HepG2 (cell line): ENCODE results near the gene RPSA. TPM values are rescaled to one million over a fixed set of nuclear protein-coding genes. Genes with fewer than 3 reads are reported as not detected.
A peak's percentile ranks its signal among the peaks of the same experiment; 100 is the strongest.

Source experiments
- AHR ChIP-seq: IDR thresholded peaks from 2 replicates; pipeline ENCODE4 v1.6.1; 2018; ENCODE audit warnings: missing genetic modification reagents, missing compliant biosample characterization
- PPARG ChIP-seq: conservative IDR thresholded peaks from 2 replicates; pipeline ENCODE4 v1.6.1; 2016; ENCODE audit warnings: missing biosample characterization, missing genetic modification reagents
- RXRA ChIP-seq: sonication (generic); formaldehyde crosslinking; IDR thresholded peaks from 2 replicates; pipeline ENCODE4 v1.5.1; 2020; ENCODE audit warnings: missing genetic modification reagents
- U2AF2 ChIP-seq: fragments of 200-400 bp; formaldehyde crosslinking; IDR thresholded peaks from 2 replicates; pipeline ENCODE4 v1.6.1; 2017; ENCODE audit warnings: low read depth, mild to moderate bottlenecking, low read length
- ZNF331 ChIP-seq: sonication (generic); formaldehyde crosslinking; IDR thresholded peaks from 2 replicates; pipeline ENCODE4 v1.4.0; 2020; ENCODE audit warnings: missing genetic modification reagents
- ZNF577 ChIP-seq: sonication (generic); formaldehyde crosslinking; IDR thresholded peaks from 2 replicates; pipeline ENCODE4 v1.4.0; 2020; ENCODE audit warnings: mild to moderate bottlenecking, low read depth, missing genetic modification reagents, borderline replicate concordance
- polyA plus RNA-seq, 8 experiments: library from polyadenylated mRNA; depleted of rRNA in 3 of 8; stranded (reverse) in 7 of 8; unstranded in 1 of 8; fragments of >200 nt; fragmentation: Illumina TruSeq in 4 of 8; extraction: Trizol in 4 of 8; gene quantifications; 2 replicates each; pipeline versions ENCODE4 v1.2.1 to v1.2.3, GENCODE V29; 2011 to 2016; ENCODE audit warnings: low read depth in 4 of 8, missing spikeins in 1 of 8, mixed read lengths in 1 of 8; ENCODE audit not compliant: insufficient read depth in 1 of 8
- total RNA-seq, 5 experiments: library from RNA; depleted of rRNA; stranded (reverse); fragments of >200 nt; fragmentation: Illumina TruSeq; extraction: Trizol; gene quantifications; 2 replicates each; pipeline ENCODE4 v1.2.3, GENCODE V29; 2016; ENCODE audit warnings: low read depth in 1 of 5
- TF ChIP-seq, protein P1 (sequence below): sonication (generic); formaldehyde crosslinking; IDR thresholded peaks from 2 replicates; pipeline ENCODE4 v1.8.1; 2022; ENCODE audit warnings: low read depth, mild to moderate bottlenecking, missing genetic modification reagents
- TF ChIP-seq, protein P2 (sequence below): sonication (generic); formaldehyde crosslinking; IDR thresholded peaks from 2 replicates; pipeline ENCODE4 v1.5.0; 2020; ENCODE audit warnings: missing genetic modification reagents
- TF ChIP-seq, protein P3 (sequence below): sonication (generic); formaldehyde crosslinking; IDR thresholded peaks from 2 replicates; pipeline ENCODE4 v1.8.0; 2022; ENCODE audit warnings: missing genetic modification reagents, mild to moderate bottlenecking, borderline replicate concordance
- TF ChIP-seq, protein P4 (sequence below): sonication (generic); formaldehyde crosslinking; IDR thresholded peaks from 2 replicates; pipeline ENCODE4 v1.4.0; 2020; ENCODE audit warnings: missing genetic modification reagents, mild to moderate bottlenecking, borderline replicate concordance
- TF ChIP-seq, protein P5 (sequence below): sonication (generic); formaldehyde crosslinking; IDR thresholded peaks from 2 replicates; pipeline ENCODE4; 2020; ENCODE audit warnings: missing genetic modification reagents, mild to moderate bottlenecking, borderline replicate concordance
- TF ChIP-seq, protein P6 (sequence below): sonication (generic); formaldehyde crosslinking; conservative IDR thresholded peaks from 2 replicates; pipeline ENCODE4 v1.8.0; 2022; ENCODE audit warnings: missing genetic modification reagents

The RPSA gene
- total and polyA plus RNA-seq, 2 of the 13 experiments (the other 11 are each of a cell fraction or from before 2014, with no cell fraction given) = 1,683 to 3,226 TPM

DNA sequence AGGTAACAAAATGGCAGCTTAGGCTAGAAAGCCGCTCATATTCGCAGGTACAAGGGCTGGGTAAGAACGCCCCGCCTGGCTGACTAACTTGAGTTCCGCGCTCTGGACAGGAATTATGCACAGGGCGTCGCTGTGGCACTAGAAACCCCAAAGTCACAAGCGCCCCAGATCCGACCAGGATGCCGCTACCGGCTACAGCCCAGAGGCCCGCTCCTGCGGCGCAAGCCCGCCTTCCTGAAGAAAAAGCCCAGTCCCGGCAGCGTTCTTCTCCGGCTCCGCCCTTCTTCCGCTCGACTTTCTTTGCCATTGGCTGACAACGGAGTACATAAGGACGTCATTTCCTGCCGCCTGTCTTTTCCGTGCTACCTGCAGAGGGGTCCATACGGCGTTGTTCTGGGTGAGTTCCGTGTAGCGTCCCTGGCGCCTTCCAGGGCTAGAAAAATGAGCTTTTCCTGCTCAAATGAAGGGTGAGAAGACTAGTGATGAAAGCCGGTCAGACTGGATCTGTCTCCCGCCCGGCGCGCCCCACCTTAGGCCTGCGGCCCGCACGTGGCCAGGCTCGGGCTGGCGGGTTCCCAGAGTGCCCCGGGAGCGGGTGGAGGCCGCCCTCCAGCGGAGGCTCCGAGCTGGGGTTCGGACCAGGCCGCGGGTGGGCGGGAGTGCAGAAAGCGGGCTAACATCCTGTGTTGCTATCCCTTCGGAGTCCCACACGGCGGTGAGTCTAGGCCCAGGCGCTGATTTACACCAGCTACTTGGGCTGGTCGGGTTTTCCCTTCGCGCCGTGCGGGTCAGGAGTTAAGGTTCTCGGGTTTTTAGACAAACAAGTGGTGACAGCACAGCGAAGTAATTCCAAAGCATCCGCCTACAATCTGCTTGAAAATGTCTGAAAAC, at the start of gene RPSA (continued):
- TF ChIP-seq, protein P1, sequence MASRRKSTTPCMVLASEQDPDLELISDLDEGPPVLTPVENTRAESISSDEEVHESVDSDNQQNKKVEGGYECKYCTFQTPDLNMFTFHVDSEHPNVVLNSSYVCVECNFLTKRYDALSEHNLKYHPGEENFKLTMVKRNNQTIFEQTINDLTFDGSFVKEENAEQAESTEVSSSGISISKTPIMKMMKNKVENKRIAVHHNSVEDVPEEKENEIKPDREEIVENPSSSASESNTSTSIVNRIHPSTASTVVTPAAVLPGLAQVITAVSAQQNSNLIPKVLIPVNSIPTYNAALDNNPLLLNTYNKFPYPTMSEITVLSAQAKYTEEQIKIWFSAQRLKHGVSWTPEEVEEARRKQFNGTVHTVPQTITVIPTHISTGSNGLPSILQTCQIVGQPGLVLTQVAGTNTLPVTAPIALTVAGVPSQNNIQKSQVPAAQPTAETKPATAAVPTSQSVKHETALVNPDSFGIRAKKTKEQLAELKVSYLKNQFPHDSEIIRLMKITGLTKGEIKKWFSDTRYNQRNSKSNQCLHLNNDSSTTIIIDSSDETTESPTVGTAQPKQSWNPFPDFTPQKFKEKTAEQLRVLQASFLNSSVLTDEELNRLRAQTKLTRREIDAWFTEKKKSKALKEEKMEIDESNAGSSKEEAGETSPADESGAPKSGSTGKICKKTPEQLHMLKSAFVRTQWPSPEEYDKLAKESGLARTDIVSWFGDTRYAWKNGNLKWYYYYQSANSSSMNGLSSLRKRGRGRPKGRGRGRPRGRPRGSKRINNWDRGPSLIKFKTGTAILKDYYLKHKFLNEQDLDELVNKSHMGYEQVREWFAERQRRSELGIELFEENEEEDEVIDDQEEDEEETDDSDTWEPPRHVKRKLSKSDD (CRISPR knock-in tag) = 0 out of 2 replicates have a peak, but pooled peaks have one; percentile 30
- TF ChIP-seq ZNF331 (peak; percentile 54), PPARG (peak; percentile 53; the same call in 1 of the 2 replicates), U2AF2 (no peak), ZNF577 (peak; percentile 73; the same call in 1 of the 2 replicates), RXRA (CRISPR knock-in tag) (peak; percentile 70; the same call in 1 of the 2 replicates), AHR (peak; percentile 75)
- TF ChIP-seq, protein P2, sequence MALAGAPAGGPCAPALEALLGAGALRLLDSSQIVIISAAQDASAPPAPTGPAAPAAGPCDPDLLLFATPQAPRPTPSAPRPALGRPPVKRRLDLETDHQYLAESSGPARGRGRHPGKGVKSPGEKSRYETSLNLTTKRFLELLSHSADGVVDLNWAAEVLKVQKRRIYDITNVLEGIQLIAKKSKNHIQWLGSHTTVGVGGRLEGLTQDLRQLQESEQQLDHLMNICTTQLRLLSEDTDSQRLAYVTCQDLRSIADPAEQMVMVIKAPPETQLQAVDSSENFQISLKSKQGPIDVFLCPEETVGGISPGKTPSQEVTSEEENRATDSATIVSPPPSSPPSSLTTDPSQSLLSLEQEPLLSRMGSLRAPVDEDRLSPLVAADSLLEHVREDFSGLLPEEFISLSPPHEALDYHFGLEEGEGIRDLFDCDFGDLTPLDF (CRISPR knock-in tag) = peak; percentile 41; the same call in 1 of the 2 replicates
- TF ChIP-seq, protein P3, sequence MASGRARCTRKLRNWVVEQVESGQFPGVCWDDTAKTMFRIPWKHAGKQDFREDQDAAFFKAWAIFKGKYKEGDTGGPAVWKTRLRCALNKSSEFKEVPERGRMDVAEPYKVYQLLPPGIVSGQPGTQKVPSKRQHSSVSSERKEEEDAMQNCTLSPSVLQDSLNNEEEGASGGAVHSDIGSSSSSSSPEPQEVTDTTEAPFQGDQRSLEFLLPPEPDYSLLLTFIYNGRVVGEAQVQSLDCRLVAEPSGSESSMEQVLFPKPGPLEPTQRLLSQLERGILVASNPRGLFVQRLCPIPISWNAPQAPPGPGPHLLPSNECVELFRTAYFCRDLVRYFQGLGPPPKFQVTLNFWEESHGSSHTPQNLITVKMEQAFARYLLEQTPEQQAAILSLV (CRISPR knock-in tag) = 0 out of 2 replicates have a peak, but pooled peaks have one; percentile 66
- TF ChIP-seq, protein P4, sequence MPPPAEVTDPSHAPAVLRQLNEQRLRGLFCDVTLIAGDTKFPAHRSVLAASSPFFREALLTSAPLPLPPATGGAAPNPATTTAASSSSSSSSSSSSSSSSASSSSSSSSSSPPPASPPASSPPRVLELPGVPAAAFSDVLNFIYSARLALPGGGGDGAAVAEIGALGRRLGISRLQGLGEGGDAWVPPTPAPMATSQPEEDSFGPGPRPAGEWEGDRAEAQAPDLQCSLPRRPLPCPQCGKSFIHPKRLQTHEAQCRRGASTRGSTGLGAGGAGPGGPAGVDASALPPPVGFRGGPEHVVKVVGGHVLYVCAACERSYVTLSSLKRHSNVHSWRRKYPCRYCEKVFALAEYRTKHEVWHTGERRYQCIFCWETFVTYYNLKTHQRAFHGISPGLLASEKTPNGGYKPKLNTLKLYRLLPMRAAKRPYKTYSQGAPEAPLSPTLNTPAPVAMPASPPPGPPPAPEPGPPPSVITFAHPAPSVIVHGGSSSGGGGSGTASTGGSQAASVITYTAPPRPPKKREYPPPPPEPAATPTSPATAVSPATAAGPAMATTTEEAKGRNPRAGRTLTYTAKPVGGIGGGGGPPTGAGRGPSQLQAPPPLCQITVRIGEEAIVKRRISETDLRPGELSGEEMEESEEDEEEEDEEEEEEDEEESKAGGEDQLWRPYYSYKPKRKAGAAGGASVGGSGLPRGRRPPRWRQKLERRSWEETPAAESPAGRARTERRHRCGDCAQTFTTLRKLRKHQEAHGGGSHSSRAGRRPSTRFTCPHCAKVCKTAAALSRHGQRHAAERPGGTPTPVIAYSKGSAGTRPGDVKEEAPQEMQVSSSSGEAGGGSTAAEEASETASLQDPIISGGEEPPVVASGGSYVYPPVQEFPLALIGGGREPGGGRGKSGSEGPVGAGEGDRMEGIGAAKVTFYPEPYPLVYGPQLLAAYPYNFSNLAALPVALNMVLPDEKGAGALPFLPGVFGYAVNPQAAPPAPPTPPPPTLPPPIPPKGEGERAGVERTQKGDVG (CRISPR knock-in tag) = no peak
- TF ChIP-seq, protein P5, sequence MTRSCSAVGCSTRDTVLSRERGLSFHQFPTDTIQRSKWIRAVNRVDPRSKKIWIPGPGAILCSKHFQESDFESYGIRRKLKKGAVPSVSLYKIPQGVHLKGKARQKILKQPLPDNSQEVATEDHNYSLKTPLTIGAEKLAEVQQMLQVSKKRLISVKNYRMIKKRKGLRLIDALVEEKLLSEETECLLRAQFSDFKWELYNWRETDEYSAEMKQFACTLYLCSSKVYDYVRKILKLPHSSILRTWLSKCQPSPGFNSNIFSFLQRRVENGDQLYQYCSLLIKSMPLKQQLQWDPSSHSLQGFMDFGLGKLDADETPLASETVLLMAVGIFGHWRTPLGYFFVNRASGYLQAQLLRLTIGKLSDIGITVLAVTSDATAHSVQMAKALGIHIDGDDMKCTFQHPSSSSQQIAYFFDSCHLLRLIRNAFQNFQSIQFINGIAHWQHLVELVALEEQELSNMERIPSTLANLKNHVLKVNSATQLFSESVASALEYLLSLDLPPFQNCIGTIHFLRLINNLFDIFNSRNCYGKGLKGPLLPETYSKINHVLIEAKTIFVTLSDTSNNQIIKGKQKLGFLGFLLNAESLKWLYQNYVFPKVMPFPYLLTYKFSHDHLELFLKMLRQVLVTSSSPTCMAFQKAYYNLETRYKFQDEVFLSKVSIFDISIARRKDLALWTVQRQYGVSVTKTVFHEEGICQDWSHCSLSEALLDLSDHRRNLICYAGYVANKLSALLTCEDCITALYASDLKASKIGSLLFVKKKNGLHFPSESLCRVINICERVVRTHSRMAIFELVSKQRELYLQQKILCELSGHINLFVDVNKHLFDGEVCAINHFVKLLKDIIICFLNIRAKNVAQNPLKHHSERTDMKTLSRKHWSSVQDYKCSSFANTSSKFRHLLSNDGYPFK (CRISPR knock-in tag) = peak; percentile 88
- TF ChIP-seq, protein P6, sequence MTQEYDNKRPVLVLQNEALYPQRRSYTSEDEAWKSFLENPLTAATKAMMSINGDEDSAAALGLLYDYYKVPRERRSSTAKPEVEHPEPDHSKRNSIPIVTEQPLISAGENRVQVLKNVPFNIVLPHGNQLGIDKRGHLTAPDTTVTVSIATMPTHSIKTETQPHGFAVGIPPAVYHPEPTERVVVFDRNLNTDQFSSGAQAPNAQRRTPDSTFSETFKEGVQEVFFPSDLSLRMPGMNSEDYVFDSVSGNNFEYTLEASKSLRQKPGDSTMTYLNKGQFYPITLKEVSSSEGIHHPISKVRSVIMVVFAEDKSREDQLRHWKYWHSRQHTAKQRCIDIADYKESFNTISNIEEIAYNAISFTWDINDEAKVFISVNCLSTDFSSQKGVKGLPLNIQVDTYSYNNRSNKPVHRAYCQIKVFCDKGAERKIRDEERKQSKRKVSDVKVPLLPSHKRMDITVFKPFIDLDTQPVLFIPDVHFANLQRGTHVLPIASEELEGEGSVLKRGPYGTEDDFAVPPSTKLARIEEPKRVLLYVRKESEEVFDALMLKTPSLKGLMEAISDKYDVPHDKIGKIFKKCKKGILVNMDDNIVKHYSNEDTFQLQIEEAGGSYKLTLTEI = no peak
